Smooth muscle cell (in vitro differentiated cells): ENCODE measurements around the gene PIMREG. TPM values are rescaled to one million over a fixed set of nuclear protein-coding genes. Genes with fewer than 3 reads are reported as not detected.

Experiments used
- DNase-seq: peaks from one replicate; lab custom pipeline; 2025; ENCODE audit not compliant: unreplicated experiment; lab: John Stamatoyannopoulos, UW
- H2AFZ ChIP-seq: fragments of 200-600 bp; sonication (generic); 2 replicates; pipeline ENCODE4 v1.6.0; 2016; ENCODE audit warnings: antibody characterized with exemption, low read depth, mild to moderate bottlenecking
- H3F3A ChIP-seq: fragments of 200-600 bp; sonication (generic); 2 replicates; pipeline ENCODE4 v1.6.0; 2017; ENCODE audit warnings: antibody characterized with exemption, low read depth
- H3K27ac ChIP-seq: fragments of 200-600 bp; sonication (generic); 2 replicates; pipeline ENCODE4 v1.5.1; 2016; ENCODE audit warnings: low read depth, mild to moderate bottlenecking
- H3K27me3 ChIP-seq: fragments of 200-600 bp; sonication (generic); 2 replicates; pipeline ENCODE4 v1.6.1; 2016; ENCODE audit warnings: low read depth, mild to moderate bottlenecking
- H3K36me3 ChIP-seq: fragments of 200-600 bp; sonication (generic); 2 replicates; pipeline ENCODE4 v1.5.1; 2016; ENCODE audit warnings: low read depth
- H3K4me1 ChIP-seq: fragments of 200-600 bp; sonication (generic); 2 replicates; pipeline ENCODE4 v1.5.1; 2016; ENCODE audit warnings: low read depth
- H3K4me2 ChIP-seq: fragments of 200-600 bp; sonication (generic); 2 replicates; pipeline ENCODE4 v1.6.0; 2016; ENCODE audit warnings: mild to moderate bottlenecking
- H3K4me3 ChIP-seq: fragments of 200-600 bp; sonication (generic); 2 replicates; pipeline ENCODE4 v1.5.1; 2016; ENCODE audit warnings: mild to moderate bottlenecking
- H3K79me2 ChIP-seq: fragments of 200-600 bp; sonication (generic); 2 replicates; pipeline ENCODE4 v1.6.0; 2016; ENCODE audit warnings: low read depth, mild to moderate bottlenecking
- H3K9ac ChIP-seq: fragments of 200-600 bp; sonication (generic); 2 replicates; pipeline ENCODE4 v1.6.0; 2016; ENCODE audit warnings: low read depth
- H3K9me3 ChIP-seq: fragments of 200-600 bp; sonication (generic); replicated peaks from 2 replicates; pipeline ENCODE4 v1.5.1; 2016; ENCODE audit warnings: low read depth
- H4K20me1 ChIP-seq: fragments of 200-600 bp; sonication (generic); 2 replicates; pipeline ENCODE4 v1.6.0; 2016; ENCODE audit warnings: low read depth
- CTCF ChIP-seq: fragments of 200-600 bp; sonication (generic); IDR thresholded peaks from 2 replicates; pipeline ENCODE4 v1.5.1; 2017; ENCODE audit warnings: borderline replicate concordance, mild to moderate bottlenecking, antibody characterized with exemption; ENCODE audit not compliant: insufficient read depth, poor library complexity, severe bottlenecking
- WGBS: methylation state at CpG from one replicate; pipeline ENCODE4 v1.1.7; 2016; ENCODE audit warnings: low lambda C conversion rate; 5-methylcytosine and 5-hydroxymethylcytosine counted together
- polyA plus RNA-seq: library from polyadenylated mRNA; unstranded; fragments of >200 nt; fragmentation: Nextera tagmentation; extraction: Ambion mirVana; gene quantifications from 2 replicates; pipeline ENCODE4 v1.2.1, GENCODE V29; 2016
- total RNA-seq: library from RNA; depleted of rRNA; stranded (reverse); fragments of >200 nt; gene quantifications from 2 replicates; pipeline ENCODE4 v1.2.3, GENCODE V29; 2014

The PIMREG gene
- total and polyA plus RNA-seq, 2 experiments from 2014 or later: 3.5 to 11.7 TPM

DNA sequence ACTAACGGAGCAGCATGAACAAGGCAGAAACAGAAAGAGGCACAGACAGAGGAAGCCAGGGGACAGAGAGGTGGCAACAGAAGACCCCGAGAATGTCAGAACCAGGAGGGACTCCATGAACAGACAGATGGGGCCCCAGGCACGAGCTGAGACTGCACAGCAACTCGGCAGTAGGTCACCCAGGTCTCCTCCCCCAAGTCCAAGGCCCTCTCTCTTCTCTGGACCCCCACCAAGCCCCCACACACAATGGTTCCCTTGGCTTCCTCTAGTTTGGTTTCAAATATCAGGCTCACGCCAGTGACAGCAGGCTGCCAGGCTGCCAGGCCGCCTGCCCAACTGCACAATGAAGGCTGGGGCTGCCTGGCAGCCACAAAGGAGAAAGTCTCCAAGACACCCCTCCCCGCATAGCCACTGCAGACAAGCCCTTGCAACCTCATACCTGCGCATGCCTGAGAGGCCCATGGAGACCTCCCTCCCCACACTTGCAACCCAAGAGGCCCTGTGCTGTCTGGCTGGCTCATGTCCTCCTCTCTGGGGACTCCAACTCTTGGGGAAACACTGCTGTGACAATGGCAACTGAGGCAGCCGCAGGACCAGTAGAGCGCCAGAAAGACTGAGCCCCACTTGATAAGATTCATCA, 54.8 kb downstream of the PIMREG start:
- no peaks in the 10 kb centered on the region for H3K9me3 ChIP-seq
- DNase-seq: no peak

More for the DNA sequence above, 54.8 kb downstream of the PIMREG start:
- Histone ChIP-seq H3F3A (no peaks in the 10 kb centered on the region), H3K4me2 (no peak overlapping the region), H3K79me2 (no peaks in the 10 kb centered on the region), H3K27ac (no peak overlapping the region), H4K20me1 (no peaks in the 10 kb centered on the region), H3K4me1 (peaks cover 31% of the 10 kb centered on the region), H2AFZ (no peak overlapping the region), H3K27me3 (no peaks in the 10 kb centered on the region), H3K9ac (no peak overlapping the region), H3K36me3 (no peaks in the 10 kb centered on the region), H3K4me3 (no peak overlapping the region)
- no peak for TF ChIP-seq CTCF
- 97% methylated on average over 10 of the region's 10 CpGs for WGBS

Other genes with a start within 250 kb of the PIMREG start
- not detected in 2 replicates for gene AIPL1, start 9.3 kb upstream of the PIMREG start, total RNA-seq
- not detected in 2 replicates for gene AIPL1, start 9.3 kb upstream of the PIMREG start, polyA plus RNA-seq
- 2.6 and 3.9 TPM in 2 replicates for gene PITPNM3, start 112.1 kb downstream of the PIMREG start, total RNA-seq
- 2.4 and 3.7 TPM in 2 replicates for gene PITPNM3, start 112.1 kb downstream of the PIMREG start, polyA plus RNA-seq
- 15.0 and 22.0 TPM in 2 replicates for gene KIAA0753, start 196.3 kb downstream of the PIMREG start, total RNA-seq
- 4.9 and 6.3 TPM in 2 replicates for gene KIAA0753, start 196.3 kb downstream of the PIMREG start, polyA plus RNA-seq
- gene TXNDC17, start 196.6 kb downstream of the PIMREG start, total RNA-seq: 132 and 363 TPM in 2 replicates
- gene TXNDC17, start 196.6 kb downstream of the PIMREG start, polyA plus RNA-seq: 431 and 468 TPM in 2 replicates
- 13.7 and 26.3 TPM in 2 replicates for gene MED31, start 207.2 kb downstream of the PIMREG start, total RNA-seq
- gene MED31, start 207.2 kb downstream of the PIMREG start, polyA plus RNA-seq: 57.5 and 59.1 TPM in 2 replicates
- gene C17orf100, start 207.3 kb downstream of the PIMREG start, total RNA-seq: 3.3 and 5.5 TPM in 2 replicates
- gene C17orf100, start 207.3 kb downstream of the PIMREG start, polyA plus RNA-seq: 5.8 and 6.5 TPM in 2 replicates